IMR-90 (cell line): Measurements from ENCODE around the gene LUC7L.
"Not testable (repeated sequence)": the region's sequence is repeated elsewhere in the genome, so short reads cannot be mapped to it uniquely, and the experiment has no call there.

ENCODE experiments used
- POLR2A ChIP-seq: IDR thresholded peaks from 2 replicates; pipeline ENCODE4 v1.6.1; 2012; ENCODE audit warnings: mild to moderate bottlenecking, low read depth, low read length
- RFX5 ChIP-seq: IDR thresholded peaks from 2 replicates; pipeline ENCODE4 v1.8.0; 2012; ENCODE audit warnings: low read depth, mild to moderate bottlenecking, low read length, moderate library complexity
- SMC3 ChIP-seq: fragments of 150-350 bp; IDR thresholded peaks from 2 replicates; pipeline ENCODE4 v1.6.1; 2016; ENCODE audit warnings: low read depth, mild to moderate bottlenecking, antibody characterized with exemption, low read length, moderate library complexity
- TF ChIP-seq, protein P1 (sequence below): conservative IDR thresholded peaks from 2 replicates; pipeline ENCODE4 v1.5.1; 2012; ENCODE audit warnings: mild to moderate bottlenecking, low read depth, low read length, improper control_type of control experiment

DNA sequence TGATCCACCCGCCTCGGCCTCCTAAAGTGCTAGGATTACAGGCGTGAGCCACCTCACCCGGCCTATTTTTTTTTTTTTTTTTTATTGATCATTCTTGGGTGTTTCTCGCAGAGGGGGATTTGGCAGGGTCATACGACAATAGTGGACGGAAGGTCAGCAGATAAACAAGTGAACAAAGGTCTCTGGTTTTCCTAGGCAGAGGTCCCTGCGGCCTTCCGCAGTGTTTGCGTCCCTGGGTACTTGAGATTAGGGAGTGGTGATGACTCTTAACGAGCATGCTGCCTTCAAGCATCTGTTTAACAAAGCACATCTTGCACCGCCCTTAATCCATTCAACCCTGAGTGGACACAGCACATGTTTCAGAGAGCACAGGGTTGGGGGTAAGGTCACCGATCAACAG, 28.8 kb upstream of the LUC7L start:
- TF ChIP-seq, protein P1, sequence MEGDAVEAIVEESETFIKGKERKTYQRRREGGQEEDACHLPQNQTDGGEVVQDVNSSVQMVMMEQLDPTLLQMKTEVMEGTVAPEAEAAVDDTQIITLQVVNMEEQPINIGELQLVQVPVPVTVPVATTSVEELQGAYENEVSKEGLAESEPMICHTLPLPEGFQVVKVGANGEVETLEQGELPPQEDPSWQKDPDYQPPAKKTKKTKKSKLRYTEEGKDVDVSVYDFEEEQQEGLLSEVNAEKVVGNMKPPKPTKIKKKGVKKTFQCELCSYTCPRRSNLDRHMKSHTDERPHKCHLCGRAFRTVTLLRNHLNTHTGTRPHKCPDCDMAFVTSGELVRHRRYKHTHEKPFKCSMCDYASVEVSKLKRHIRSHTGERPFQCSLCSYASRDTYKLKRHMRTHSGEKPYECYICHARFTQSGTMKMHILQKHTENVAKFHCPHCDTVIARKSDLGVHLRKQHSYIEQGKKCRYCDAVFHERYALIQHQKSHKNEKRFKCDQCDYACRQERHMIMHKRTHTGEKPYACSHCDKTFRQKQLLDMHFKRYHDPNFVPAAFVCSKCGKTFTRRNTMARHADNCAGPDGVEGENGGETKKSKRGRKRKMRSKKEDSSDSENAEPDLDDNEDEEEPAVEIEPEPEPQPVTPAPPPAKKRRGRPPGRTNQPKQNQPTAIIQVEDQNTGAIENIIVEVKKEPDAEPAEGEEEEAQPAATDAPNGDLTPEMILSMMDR = not testable (repeated sequence)
- not testable (repeated sequence) for TF ChIP-seq SMC3, POLR2A, RFX5
